Measurements from ENCODE around the gene PEA15. TPM values are rescaled to one million over a fixed set of nuclear protein-coding genes. Genes with fewer than 3 reads are reported as not detected.

The PEA15 gene
- total and polyA plus RNA-seq, 2 donors (not counting 3 experiments of a cell fraction or from before 2014, with no cell fraction given), result 250 to 304 TPM

GRCh38 chr1:160186729-160187128 lies 18.5 kb upstream of the PEA15 start:
- no peak overlapping the region for H3K9ac ChIP-seq (replicated peaks; ENCODE audit: extremely low read depth, insufficient read depth, low read length)
- intact Hi-C loops (cut with micrococcal nuclease), result no loop called here
- dilution Hi-C loops (cut with MboI; ENCODE audit: extremely low pct_ligation_motif_present, low sequenced_read_pairs), result no loop called here

More at GRCh38 chr1:160186729-160187128, 18.5 kb upstream of the PEA15 start:
- Histone ChIP-seq H3K9me1 (replicated peaks; ENCODE audit: control insufficient read depth, extremely low read depth, insufficient read depth, low read length) (no peaks in the 10 kb centered on the region), H3K79me2 (ENCODE audit: control insufficient read depth, insufficient read depth, low read length) (no peaks in the 10 kb centered on the region), H3K9me3 (replicated peaks; ENCODE audit: control insufficient read depth, insufficient read depth, low read length) (no peaks in the 10 kb centered on the region), H3K27ac (ENCODE audit: insufficient read depth, low read depth, low read length) (no peak overlapping the region), H3K36me3 (ENCODE audit: control insufficient read depth in 2 of 2, extremely low read depth in 1 of 2, insufficient read depth in 2 of 2, low read length in 2 of 2) (no peaks in the 10 kb centered on the region), H4K20me1 (replicated peaks; ENCODE audit: control insufficient read depth, extremely low read depth, insufficient read depth, low read length) (no peaks in the 10 kb centered on the region), H3K4me3 (replicated peaks in 1 of 3; ENCODE audit: insufficient read depth in 1 of 3, low read depth in 1 of 3, low read length in 3 of 3) (no peak overlapping the region), H3K4me2 (ENCODE audit: insufficient read depth, low read length) (no peak overlapping the region), H3K4me1 (ENCODE audit: control insufficient read depth, extremely low read depth, insufficient read depth, low read length) (peaks cover 5% of the 10 kb centered on the region), H3K27me3 (ENCODE audit: control insufficient read depth in 2 of 2, insufficient read depth in 2 of 2, low read length in 2 of 2) (peaks cover 0 to 4% of the 10 kb centered on the region in 2 experiments), H2AFZ (ENCODE audit: low read depth, low read length) (no peak overlapping the region)
- DNase-seq (ENCODE audit: low read depth, low spot score), result no peak
- BruUV-seq (replicated peaks), result no TSS peak
- ChIA-PET POLR2A (no interaction called here), CTCF (interaction anchor here (0.7 to 1.7 kb wide), 4 partner anchors 33 to 190 kb away, joined by 3 to 4 read pairs (median 4); no protein-coding TSS in a partner anchor)
- no peak for TF ChIP-seq POLR2AphosphoS5 (IDR thresholded peaks at IDR 0.05; ENCODE audit: insufficient read depth, low read depth, low read length)
- TF ChIP-seq FOS (IDR thresholded peaks at IDR 0.05; ENCODE audit: borderline replicate concordance, insufficient read depth, low read length), result no peak
- TF ChIP-seq EZH2 (IDR thresholded peaks at IDR 0.05; ENCODE audit: borderline replicate concordance, low read depth, low read length, severe bottlenecking), result no peak
- no peak for TF ChIP-seq GATA2 (IDR thresholded peaks at IDR 0.05; ENCODE audit: insufficient read depth, insufficient read length, low read depth, low read length)
- TF ChIP-seq CTCF (IDR thresholded peaks at IDR 0.05; ENCODE audit: extremely low read depth in 1 of 2, insufficient read depth in 1 of 2, low read depth in 1 of 2, low read length in 2 of 2), result no peak
- TF ChIP-seq MAX (IDR thresholded peaks at IDR 0.05; ENCODE audit: insufficient read depth, insufficient read length), result no peak
- TF ChIP-seq POLR2A (IDR thresholded peaks at IDR 0.05; ENCODE audit: low read depth, low read length), result no peak
- no peak for TF ChIP-seq JUN (IDR thresholded peaks at IDR 0.05; ENCODE audit: borderline replicate concordance, insufficient read depth, insufficient read length, low read depth)
- TF ChIP-seq MYC (IDR thresholded peaks at IDR 0.05; ENCODE audit: low read depth, low read length), result no peak
- no peak for FAIRE-seq

Measured in endothelial cell of umbilical vein (primary cell).